Measurements from ENCODE around the gene PRR20G.
"Not testable (repeated sequence)": the region's sequence is repeated elsewhere in the genome, so short reads cannot be mapped to it uniquely, and the experiment has no call there.

The PRR20G gene

GRCh38 chr3:127287840-127288239, at the start of gene PRR20G:
PRR20G (minus strand) TSS chr3:127288046; CDS start chr3:127287365, 681 bp downstream.
- no peak for DNase-seq (ENCODE audit: low read depth, low spot score)

DNA sequence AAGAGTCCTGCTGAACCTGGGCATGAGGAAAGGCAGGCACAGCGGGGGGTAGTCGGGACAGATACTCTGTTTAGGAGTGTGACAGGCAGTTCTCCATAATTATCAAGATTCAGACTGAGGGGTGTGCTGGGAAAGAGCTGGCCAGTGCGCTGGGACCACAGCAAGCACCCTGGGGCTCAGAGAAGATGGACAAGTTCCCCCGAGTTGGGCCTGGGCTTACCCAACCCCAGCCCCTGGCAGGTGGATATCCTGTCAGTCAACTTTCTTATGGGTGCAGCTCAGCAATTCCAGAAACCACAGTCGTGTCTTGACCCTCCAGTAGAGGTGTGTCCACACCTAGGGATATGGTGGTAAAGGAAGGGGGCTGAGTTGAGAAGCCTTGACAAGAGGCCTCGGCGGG, 49.2 kb upstream of the PRR20G start:
- no peak for DNase-seq (ENCODE audit: low read depth, low spot score)

DNA sequence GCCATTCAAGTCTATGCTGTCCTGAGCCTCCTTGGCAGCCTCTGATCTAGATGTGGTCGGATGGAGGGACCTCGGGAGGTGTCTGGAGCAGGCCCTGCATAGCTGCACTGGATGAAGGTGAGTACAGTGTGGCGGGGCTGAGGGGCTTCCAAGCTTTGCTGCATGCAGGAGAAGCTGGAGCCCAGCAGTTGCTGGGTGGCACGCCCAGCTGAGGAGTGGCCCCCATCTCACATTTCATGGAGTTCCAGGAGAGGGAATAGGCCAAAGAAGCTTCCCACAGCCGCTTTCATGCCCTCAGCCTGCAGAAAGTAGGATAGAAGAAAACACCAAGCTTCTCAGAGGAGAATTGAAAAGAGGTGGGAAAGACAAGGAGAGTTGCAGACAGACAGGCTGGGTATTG, 48.3 kb upstream of the PRR20G start:
- DNase-seq (ENCODE audit: low read depth, low spot score), result no peak

DNA sequence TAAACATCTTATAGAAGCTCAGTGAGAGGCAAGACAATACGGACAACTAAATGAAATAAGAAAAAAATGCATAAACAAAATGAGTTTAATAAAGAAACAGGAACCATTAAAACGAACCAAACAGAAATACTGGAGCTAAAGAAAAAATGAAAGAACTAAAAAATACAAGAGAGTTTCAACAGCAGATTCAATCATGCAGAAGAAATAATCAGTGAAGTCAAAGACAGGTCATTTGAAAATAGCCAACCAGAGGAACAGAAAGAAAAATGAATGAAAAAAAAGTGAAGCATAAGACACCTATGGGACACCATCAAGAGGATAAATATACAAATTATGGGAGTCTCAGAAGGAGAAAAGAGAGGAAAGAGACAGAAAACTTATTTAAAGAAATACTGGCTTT, 42.5 kb upstream of the PRR20G start:
- no peak for DNase-seq (ENCODE audit: low read depth, low spot score)

GRCh38 chr3:127329631-127330285, 41.9 kb upstream of the PRR20G start:
- DNase-seq (ENCODE audit: low read depth, low spot score), result no peak

- DNase-seq (ENCODE audit: low read depth, low spot score), result no peak
These were observed 40.6 kb upstream of the PRR20G start for GRCh38 chr3:127328421-127328820.

DNA sequence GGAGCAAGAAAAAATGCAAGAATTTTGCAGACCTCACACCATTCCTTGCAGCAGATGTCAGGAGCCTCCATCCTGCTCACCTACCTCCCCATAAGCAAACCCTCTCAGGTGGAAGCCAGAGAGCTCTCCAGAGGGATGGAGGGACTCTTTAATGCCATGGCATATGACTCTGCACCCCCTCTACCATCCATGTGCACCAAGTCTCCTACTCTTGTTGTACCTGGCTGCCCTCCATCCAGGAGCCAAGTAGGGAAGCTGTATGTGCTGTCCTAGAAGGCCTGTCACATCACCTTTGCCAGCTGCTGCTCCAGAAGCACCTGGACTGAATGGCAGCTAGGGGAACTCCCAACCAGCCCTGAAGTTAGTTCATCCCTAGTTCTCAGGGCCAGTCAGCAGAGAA, 38.5 kb upstream of the PRR20G start:
- DNase-seq (ENCODE audit: low read depth, low spot score), result no peak

GRCh38 chr3:127325629-127325961, 37.7 kb upstream of the PRR20G start:
- DNase-seq (ENCODE audit: low read depth, low spot score), result no peak

DNA sequence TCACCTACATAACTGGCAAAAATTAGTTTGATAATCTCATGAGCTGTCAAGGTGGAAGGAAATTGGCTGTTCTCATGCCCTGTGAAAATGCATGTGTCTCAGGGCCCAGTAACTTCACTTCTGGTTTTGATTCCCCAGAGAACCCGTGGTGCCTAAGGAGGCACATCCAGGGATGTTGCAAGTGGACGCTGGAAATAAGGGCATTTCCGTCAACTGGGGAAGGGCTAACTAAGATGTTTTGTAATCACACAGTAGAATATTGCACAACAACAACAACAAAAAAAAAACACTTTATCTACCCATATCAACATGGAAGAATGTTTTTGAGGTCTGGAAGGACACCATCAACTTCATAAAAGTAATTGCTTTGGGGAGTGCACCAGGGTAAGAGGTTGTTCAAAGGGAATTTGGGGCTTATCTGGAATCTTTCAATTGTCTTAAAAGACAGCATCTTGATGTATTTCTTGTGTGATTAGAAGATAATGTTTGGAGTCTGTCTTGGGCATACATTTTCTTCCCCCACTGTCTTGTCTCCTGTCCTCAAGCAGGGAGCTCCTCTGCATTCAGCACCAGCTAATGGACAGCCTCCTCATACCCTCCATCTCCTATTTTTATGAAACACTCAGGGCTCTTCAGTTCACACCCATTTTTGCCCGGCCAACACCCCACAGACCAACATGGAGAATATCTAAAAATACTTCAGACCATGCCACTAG, 37.2 kb upstream of the PRR20G start:
- no peak for DNase-seq (ENCODE audit: low read depth, low spot score)

GRCh38 chr3:127324076-127324475, 36.2 kb upstream of the PRR20G start:
- DNase-seq (ENCODE audit: low read depth, low spot score), result no peak

DNA sequence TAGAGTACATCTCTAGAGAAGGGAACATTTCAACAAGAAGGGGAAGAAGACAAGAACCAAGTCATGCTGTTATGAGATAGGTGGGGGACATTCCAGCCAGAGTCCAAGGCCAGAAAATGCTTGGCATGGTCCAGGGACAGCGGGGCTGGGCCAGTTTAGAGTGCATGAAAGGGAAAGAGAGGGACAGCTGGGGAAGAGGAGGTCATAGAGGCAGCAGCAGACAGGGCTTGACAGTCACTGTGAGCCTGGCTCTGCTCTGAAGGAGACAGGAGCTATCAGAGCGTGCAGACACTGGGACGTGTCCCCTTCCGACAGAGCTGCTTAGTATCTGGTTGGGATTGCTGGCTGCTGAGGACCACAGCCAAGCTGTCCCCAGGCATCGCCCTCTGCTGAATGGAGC, 35.7 kb upstream of the PRR20G start:
- no peak for DNase-seq (ENCODE audit: low read depth, low spot score)

GRCh38 chr3:127321371-127321770, 33.5 kb upstream of the PRR20G start:
- DNase-seq (ENCODE audit: low read depth, low spot score), result no peak

DNA sequence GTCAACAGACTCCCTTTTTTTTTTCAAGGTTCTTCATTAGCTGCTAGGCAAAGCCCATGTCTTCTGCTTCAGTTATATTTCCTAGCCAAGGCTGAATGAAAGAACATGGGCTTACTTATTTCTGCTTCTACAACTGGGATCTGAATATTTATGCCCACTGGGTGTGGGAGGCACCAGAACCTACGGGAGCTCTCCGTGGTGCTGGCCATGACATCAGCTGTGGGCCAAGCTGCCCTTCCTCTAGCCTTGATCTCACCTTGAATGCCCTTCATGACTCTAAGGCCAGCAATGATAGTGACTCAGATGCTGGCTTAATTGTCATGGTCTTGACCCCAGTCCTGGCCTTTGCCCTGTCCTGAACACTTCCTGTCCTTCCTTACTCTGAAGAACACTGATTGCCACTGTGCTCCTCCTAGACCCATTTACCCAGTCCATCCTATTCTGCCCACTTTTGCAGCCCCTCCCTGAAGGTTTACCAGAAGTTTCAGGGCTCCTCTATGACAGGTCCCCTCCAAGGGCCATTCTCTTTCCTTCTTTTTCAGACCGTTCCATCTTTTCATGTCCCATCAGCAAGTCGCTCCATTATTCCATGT, 32.8 kb upstream of the PRR20G start:
- DNase-seq (ENCODE audit: low read depth, low spot score), result no peak

DNA sequence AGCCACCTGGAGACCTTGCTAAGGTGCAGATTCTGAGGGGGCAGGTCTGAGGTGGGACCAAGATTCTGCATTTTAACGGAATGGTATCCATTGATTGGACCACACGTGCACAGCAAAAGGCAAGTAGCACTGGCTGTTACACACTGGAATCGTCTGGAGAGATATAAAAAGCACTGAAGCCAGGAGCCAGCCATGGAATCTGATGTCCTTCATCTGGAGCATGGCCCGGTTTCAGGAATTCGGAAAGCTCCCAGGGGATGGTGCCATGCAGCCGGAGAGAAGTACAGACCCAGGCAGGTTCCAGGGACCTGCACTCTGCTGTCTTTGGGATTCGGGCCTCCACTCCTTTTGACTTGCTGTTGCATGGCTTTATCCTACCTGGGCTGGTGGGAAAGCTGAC, 28.8 kb upstream of the PRR20G start:
- no peak for DNase-seq (ENCODE audit: low read depth, low spot score)

- DNase-seq (ENCODE audit: low read depth, low spot score), result no peak
These were observed 25.0 kb upstream of the PRR20G start for GRCh38 chr3:127312818-127313217.

- not testable (repeated sequence) for DNase-seq (ENCODE audit: low read depth, low spot score)
These were observed 21.0 kb upstream of the PRR20G start for GRCh38 chr3:127308821-127309220.

- DNase-seq (ENCODE audit: low read depth, low spot score), result no peak
These were observed 20.1 kb upstream of the PRR20G start for GRCh38 chr3:127307916-127308315.

GRCh38 chr3:127307112-127307835, 19.4 kb upstream of the PRR20G start:
- no peak for DNase-seq (ENCODE audit: low read depth, low spot score)

- DNase-seq (ENCODE audit: low read depth, low spot score), result no peak
These were observed 18.7 kb upstream of the PRR20G start for GRCh38 chr3:127306361-127307111.

DNA sequence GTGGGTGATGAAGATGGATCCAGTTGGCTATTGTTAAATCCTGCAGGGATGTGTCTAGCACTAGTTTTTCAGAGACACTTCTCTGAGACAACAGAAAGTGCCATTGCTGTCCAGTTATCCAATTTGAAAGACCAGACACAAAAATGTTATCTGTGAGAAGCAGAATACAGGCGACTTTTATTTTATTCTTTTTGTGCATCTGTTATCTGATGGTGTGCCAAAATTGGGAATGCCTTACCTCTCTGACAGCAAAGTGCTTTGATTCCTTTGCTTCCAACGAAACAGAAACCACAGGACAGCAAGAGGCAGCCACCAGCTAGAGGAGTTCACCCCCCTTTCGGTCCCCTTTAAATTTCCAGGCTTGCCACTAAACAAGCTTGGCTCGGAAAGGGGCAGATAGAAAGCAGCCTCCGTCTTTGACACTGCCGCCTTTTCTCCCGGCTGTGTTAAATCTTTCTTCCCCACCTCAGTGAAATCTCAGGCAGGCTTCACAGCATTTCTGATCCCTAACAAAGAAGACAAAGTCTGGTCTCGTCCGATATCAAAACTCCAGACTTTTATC, 17.7 kb upstream of the PRR20G start:
- no peak for DNase-seq (ENCODE audit: low read depth, low spot score)

GRCh38 chr3:127304121-127304744, 16.4 kb upstream of the PRR20G start:
- DNase-seq (ENCODE audit: low read depth, low spot score), result no peak
